B cell (primary cell): ENCODE data around the gene C10orf62. TPM values are rescaled to one million over a fixed set of nuclear protein-coding genes. Genes with fewer than 3 reads are reported as not detected.

ENCODE experiments used
- ATAC-seq: fragments of 200-7000 bp; cut with Tn5 transposase; one replicate; pipeline ENCODE4 v1.10.0; 2021; ENCODE audit warnings: low read depth, mild to moderate bottlenecking, moderate number of reproducible peaks, moderate library complexity
- CTCF ChIA-PET: fragments of 350-600 bp; sonication (Branson Sonifier 250); formaldehyde crosslinking; loops from one replicate; lab custom pipeline; 2021; ENCODE audit warnings: antibody characterized with exemption, inconsistent platforms; lab: Charles Lee
- POLR2A ChIA-PET: fragments of 350-600 bp; sonication (Branson Sonifier 250); formaldehyde crosslinking; loops from one replicate; lab custom pipeline; 2021; ENCODE audit warnings: antibody characterized with exemption; lab: Charles Lee
- DNase-seq: peaks from one replicate; pipeline ENCODE4 v3.0.0; 2013
- H2AFZ ChIP-seq: 2 replicates; pipeline ENCODE4 v1.6.1; 2012; ENCODE audit warnings: mild to moderate bottlenecking, low read depth, low read length; ENCODE audit not compliant: insufficient read depth, poor library complexity, severe bottlenecking
- H3K27ac ChIP-seq, 2 donors: 1 replicate in 1 of 2; 2 replicates in 1 of 2; pipeline ENCODE4 v1.5.1; 2012 to 2013; ENCODE audit warnings: low read length in 2 of 2, mild to moderate bottlenecking in 2 of 2, moderate library complexity in 1 of 2
- H3K27me3 ChIP-seq, 4 experiments: fragments of 200-600 bp in 1 of 4; sonication (generic) in 1 of 4; replicated peaks in 1 of 4; 1 replicate in 2 of 4; 2 replicates in 2 of 4; pipeline versions ENCODE4 v1.6.1 to v1.7.0; 2013 to 2016; ENCODE audit warnings: low read length in 3 of 4, mild to moderate bottlenecking in 2 of 4, mixed read lengths in 1 of 4, moderate library complexity in 1 of 4; ENCODE audit not compliant: insufficient read depth in 4 of 4, control insufficient read depth in 3 of 4; ENCODE audit errors: control extremely low read depth in 1 of 4
- H3K36me3 ChIP-seq, 2 experiments: replicated peaks in 1 of 2; 1 replicate in 1 of 2; 2 replicates in 1 of 2; pipeline versions ENCODE4 v1.6.1 to v1.7.1; 2013; ENCODE audit warnings: low read length in 1 of 2; ENCODE audit not compliant: insufficient read depth in 2 of 2, control insufficient read depth in 1 of 2; ENCODE audit errors: control extremely low read depth in 1 of 2, extremely low read depth in 1 of 2
- H3K4me1 ChIP-seq, 2 donors: fragments of 200-600 bp in 1 of 2; sonication (generic) in 1 of 2; 1 replicate in 1 of 2; 2 replicates in 1 of 2; pipeline versions ENCODE4 v1.5.1 to v1.6.1; 2013 to 2017; ENCODE audit warnings: low read length in 2 of 2; ENCODE audit not compliant: control insufficient read depth in 2 of 2, insufficient read depth in 2 of 2
- H3K4me2 ChIP-seq: replicated peaks from 2 replicates; pipeline ENCODE3; 2012; ENCODE audit warnings: mild to moderate bottlenecking, low read depth, low read length; ENCODE audit not compliant: poor library complexity, severe bottlenecking
- H3K4me3 ChIP-seq, 5 experiments: fragments of 200-600 bp in 1 of 5; sonication (generic) in 1 of 5; 1 replicate in 3 of 5; 2 replicates in 2 of 5; pipeline versions ENCODE4 v1.5.1 to v1.7.0; 2011 to 2016; ENCODE audit warnings: low read length in 4 of 5, mild to moderate bottlenecking in 4 of 5, low read depth in 2 of 5, control low read depth in 1 of 5, moderate library complexity in 1 of 5; ENCODE audit not compliant: insufficient read depth in 1 of 5; ENCODE audit errors: control extremely low read depth in 1 of 5, extremely low read depth in 1 of 5
- H3K79me2 ChIP-seq: fragments of 200-600 bp; sonication (generic); one replicate; pipeline ENCODE4 v1.6.0; 2016; ENCODE audit warnings: low read length; ENCODE audit not compliant: control insufficient read depth, insufficient read depth
- H3K9ac ChIP-seq: fragments of 200-600 bp; sonication (generic); 2 replicates; pipeline ENCODE4 v1.6.1; 2017; ENCODE audit warnings: mild to moderate bottlenecking, low read length, moderate library complexity
- H3K9me3 ChIP-seq, 3 donors: one replicate each; pipeline versions ENCODE4 v1.6.1 to v1.7.1; 2013; ENCODE audit warnings: low read length in 2 of 3; ENCODE audit not compliant: control insufficient read depth in 2 of 3, insufficient read depth in 1 of 3; ENCODE audit errors: control extremely low read depth in 1 of 3
- H4K20me1 ChIP-seq: 2 replicates; pipeline ENCODE4 v1.6.0; 2012; ENCODE audit warnings: mild to moderate bottlenecking, low read length; ENCODE audit not compliant: insufficient read depth, control insufficient read depth, poor library complexity, severe bottlenecking
- H3K27ac Mint-ChIP-seq: one replicate; pipeline ENCODE4 v1.8.0; 2021; ENCODE audit warnings: mixed read lengths
- H3K27me3 Mint-ChIP-seq: one replicate; pipeline ENCODE4 v1.8.0; 2021; ENCODE audit warnings: mixed read lengths
- H3K4me1 Mint-ChIP-seq: one replicate; pipeline ENCODE4 v1.8.0; 2021; ENCODE audit warnings: mixed read lengths
- H3K4me3 Mint-ChIP-seq: one replicate; pipeline ENCODE4 v1.8.0; 2021; ENCODE audit warnings: mixed read lengths
- H3K9me3 Mint-ChIP-seq: one replicate; pipeline ENCODE4 v1.8.0; 2022; ENCODE audit warnings: mixed read lengths; ENCODE audit not compliant: insufficient read depth
- CTCF ChIP-seq: fragments of 200-600 bp; IDR thresholded peaks from one replicate; pipeline ENCODE4 v1.8.0; 2022; ENCODE audit warnings: antibody characterized with exemption, mild to moderate bottlenecking
- EZH2 ChIP-seq: IDR thresholded peaks from 2 replicates; pipeline ENCODE4 v1.6.1; 2012; ENCODE audit warnings: borderline replicate concordance, low read depth, mild to moderate bottlenecking, moderate library complexity, low read length; ENCODE audit not compliant: insufficient read depth, poor library complexity, severe bottlenecking
- WGBS: methylation state at CpG from one replicate; pipeline ENCODE4 v1.1.5; 2013; ENCODE audit warnings: missing lambda C conversion rate; ENCODE audit not compliant: insufficient coverage; 5-methylcytosine and 5-hydroxymethylcytosine counted together
- intact Hi-C: fragments of 100-400 bp; cut with micrococcal nuclease; formaldehyde crosslinking; loops from one replicate; pipeline ENCODE4 v1.10.0; 2022
- polyA minus RNA-seq: library from RNA; depleted of rRNA, polyadenylated mRNA; stranded (reverse); fragments of >200 nt; gene quantifications from 2 replicates; pipeline ENCODE4 v1.2.3, GENCODE V29; 2012
- polyA plus RNA-seq: library from polyadenylated mRNA; depleted of rRNA; stranded (reverse); fragments of >200 nt; gene quantifications from 2 replicates; pipeline ENCODE4 v1.2.3, GENCODE V29; 2012
- total RNA-seq, 2 donors: library from RNA; stranded (reverse); fragments of 120-200 nt in 1 of 2; gene quantifications; 1 replicate in 1 of 2; 2 replicates in 1 of 2; pipeline versions ENCODE4 v1.2.3 to v1.2.4, GENCODE V29; 2013 to 2022

C10orf62 gene
- not detected in 2 replicates for total RNA-seq
- total RNA-seq (2013) = not detected
- not detected in 2 replicates for polyA plus RNA-seq
- not detected in 2 replicates for polyA minus RNA-seq

GRCh38 chr10:97589479-97589878 lies at the start of gene C10orf62:
TSS of gene C10orf62 (plus strand) at chr10:97589721. CDS start at chr10:97589898, 177 bp downstream.
- Histone ChIP-seq H3K4me2 (no peak within 1 kb of the TSS), H3K79me2 (no peaks in the 10 kb centered on the region), H3K4me3 (no peak within 1 kb of the TSS), H3K27ac (no peak within 1 kb of the TSS), H2AFZ (no peak within 1 kb of the TSS), H3K9ac (no peak within 1 kb of the TSS), H3K9me3 (no peaks in the 10 kb centered on the region), H3K4me1 (no peaks in the 10 kb centered on the region), H4K20me1 (no peaks in the 10 kb centered on the region), H3K27me3 (no peaks in the 10 kb centered on the region), H3K36me3 (no peaks in the 10 kb centered on the region)
- intact Hi-C loops = no loop called here
- POLR2A ChIA-PET = no interaction called here
- WGBS = no CpG with 5 or more reads among the region's 3 CpGs
- TF ChIP-seq EZH2 = no peak
- TF ChIP-seq CTCF = no peak
- H3K4me1 Mint-ChIP-seq = no peaks in the 10 kb centered on the region
- CTCF ChIA-PET = no interaction called here
- H3K27me3 Mint-ChIP-seq = peaks cover 3% of the 10 kb centered on the region
- DNase-seq (no peak), ATAC-seq (no peak)
- H3K9me3 Mint-ChIP-seq = no peaks in the 10 kb centered on the region
- H3K27ac Mint-ChIP-seq = no peak within 1 kb of the TSS
- no peak within 1 kb of the TSS for H3K4me3 Mint-ChIP-seq

GRCh38 chr10:97540669-97541500 lies 48.6 kb upstream of the C10orf62 start:
- no peak overlapping the region for H3K4me3 Mint-ChIP-seq
- Histone ChIP-seq H3K4me2 (no peak overlapping the region), H3K27me3 (no peaks in the 10 kb centered on the region), H3K27ac (no peak overlapping the region), H3K79me2 (no peaks in the 10 kb centered on the region), H3K4me3 (no peak overlapping the region), H3K4me1 (no peaks in the 10 kb centered on the region), H3K9ac (no peak overlapping the region), H2AFZ (no peak overlapping the region), H3K9me3 (no peaks in the 10 kb centered on the region), H4K20me1 (no peaks in the 10 kb centered on the region), H3K36me3 (no peaks in the 10 kb centered on the region)
- H3K4me1 Mint-ChIP-seq = no peaks in the 10 kb centered on the region
- no peak for DNase-seq
- TF ChIP-seq EZH2 (no peak), CTCF (no peak)
- H3K27ac Mint-ChIP-seq = no peak overlapping the region
- POLR2A ChIA-PET = no interaction called here
- H3K9me3 Mint-ChIP-seq = no peaks in the 10 kb centered on the region
- CTCF ChIA-PET = no interaction called here
- intact Hi-C loops = no loop called here
- no peak for ATAC-seq
- 94% methylated on average over 10 of the region's 14 CpGs for WGBS
- peaks cover 4% of the 10 kb centered on the region for H3K27me3 Mint-ChIP-seq
